ENCODE data around the gene USP9X. TPM values are rescaled to one million over a fixed set of nuclear protein-coding genes. Genes with fewer than 3 reads are reported as not detected.
"Not testable (repeated sequence)": the region's sequence is repeated elsewhere in the genome, so short reads cannot be mapped to it uniquely, and the experiment has no call there.

USP9X gene
- polyA plus RNA-seq, 1 of the 3 experiments (the other 2 are of a cell fraction) = 13.2 TPM

- TF ChIP-seq NRF1 (IDR thresholded peaks at IDR 0.05; ENCODE audit: low read depth, low read length) = no peak
Measured at GRCh38 chrX:41233988-41234387, 148.7 kb downstream of the USP9X start (continued).

GRCh38 chrX:41234471-41234870, 149.2 kb downstream of the USP9X start:
- Histone ChIP-seq H3K36me3 (replicated peaks in 1 of 2; ENCODE audit: control insufficient read depth in 1 of 2, insufficient read depth in 2 of 2, low read length in 1 of 2) (peaks cover 41 to 47% of the 10 kb centered on the region in 2 experiments), H3F3A (replicated peaks; ENCODE audit: insufficient read depth) (peaks cover 29% of the 10 kb centered on the region)
- DNase-seq; H3K4me1 ChIP-seq (ENCODE audit: control insufficient read depth in 1 of 2, insufficient read depth in 2 of 2, low read depth in 1 of 2, low read length in 1 of 2); H3K27ac ChIP-seq (ENCODE audit: low read depth in 2 of 2, low read length in 1 of 2); H3K9me2 ChIP-seq; POLR2A ChIA-PET; H3K79me2 ChIP-seq (ENCODE audit: insufficient read depth); H2AFZ ChIP-seq (ENCODE audit: low read depth); H3K4me3 ChIP-seq (ENCODE audit: low read depth in 2 of 2, low read length in 1 of 2); H3K4me2 ChIP-seq; H4K20me1 ChIP-seq (ENCODE audit: insufficient read depth); H3K9ac ChIP-seq; H3K9me3 ChIP-seq; H3K27me3 ChIP-seq (ENCODE audit: insufficient read depth): not testable (repeated sequence)
- WGBS (ENCODE audit: low lambda C conversion rate) = 94% methylated on average over 13 of the region's 13 CpGs
- CTCF ChIA-PET = interaction anchor here (1.0 to 1.1 kb wide), 2 partner anchors 19 to 54 kb away, joined by 3 read pairs; no protein-coding TSS in a partner anchor

- no peak for DNase-seq
- Histone ChIP-seq H3K79me2 (ENCODE audit: insufficient read depth) (no peaks in the 10 kb centered on the region), H2AFZ (ENCODE audit: low read depth) (no peak overlapping the region), H3K27me3 (ENCODE audit: insufficient read depth) (no peaks in the 10 kb centered on the region), H3K4me2 (no peak overlapping the region), H3K9me2 (no peaks in the 10 kb centered on the region), H3F3A (replicated peaks; ENCODE audit: insufficient read depth) (peaks cover 29% of the 10 kb centered on the region), H3K9ac (no peak overlapping the region), H3K4me3 (ENCODE audit: low read depth in 2 of 2, low read length in 1 of 2) (no peak overlapping the region), H3K36me3 (replicated peaks in 1 of 2; ENCODE audit: control insufficient read depth in 1 of 2, insufficient read depth in 2 of 2, low read length in 1 of 2) (peaks cover 39 to 42% of the 10 kb centered on the region in 2 experiments), H3K9me3 (no peaks in the 10 kb centered on the region), H3K27ac (ENCODE audit: low read depth in 2 of 2, low read length in 1 of 2) (no peak overlapping the region), H3K4me1 (ENCODE audit: control insufficient read depth in 1 of 2, insufficient read depth in 2 of 2, low read depth in 1 of 2, low read length in 1 of 2) (peaks cover 0 to 5% of the 10 kb centered on the region in 2 experiments; a peak in 1 of 4 replicates), H4K20me1 (ENCODE audit: insufficient read depth) (no peaks in the 10 kb centered on the region)
- WGBS (ENCODE audit: low lambda C conversion rate) = 60% methylated on average over 2 of the region's 2 CpGs
- TF ChIP-seq TAF1 (IDR thresholded peaks at IDR 0.05; ENCODE audit: borderline replicate concordance, low read depth, low read length) (no peak), EZH2phosphoT487 (IDR thresholded peaks at IDR 0.05; ENCODE audit: borderline replicate concordance, low read depth) (no peak), YY1 (IDR thresholded peaks at IDR 0.05; ENCODE audit: low read depth) (no peak), JUND (IDR thresholded peaks at IDR 0.05) (no peak), PBX3 (IDR thresholded peaks at IDR 0.05) (no peak), CTCF (IDR thresholded peaks at IDR 0.05) (no peak), FOXJ3 (CRISPR knock-in tag; IDR thresholded peaks at IDR 0.05) (no peak), CHD2 (IDR thresholded peaks at IDR 0.05; ENCODE audit: low read length, partially characterized antibody) (no peak), MAX (IDR thresholded peaks at IDR 0.05; ENCODE audit: low read depth) (no peak), RCOR1 (IDR thresholded peaks at IDR 0.05; ENCODE audit: low read length) (no peak), POLR2AphosphoS5 (IDR thresholded peaks at IDR 0.05; ENCODE audit: low read depth, low read length) (no peak), MEF2A (IDR thresholded peaks at IDR 0.05; ENCODE audit: borderline replicate concordance, low read depth) (no peak), RXRA (IDR thresholded peaks at IDR 0.05; ENCODE audit: borderline replicate concordance, low read depth) (no peak), RAD21 (IDR thresholded peaks at IDR 0.05; ENCODE audit: low read length) (no peak), NRF1 (IDR thresholded peaks at IDR 0.05; ENCODE audit: low read depth, low read length) (no peak), SMC3 (IDR thresholded peaks at IDR 0.05; ENCODE audit: low read depth, low read length) (no peak)
- ChIA-PET POLR2A (no interaction called here), CTCF (interaction anchor here (1.0 to 1.1 kb wide), 2 partner anchors 18 to 54 kb away, joined by 3 read pairs; no protein-coding TSS in a partner anchor)
Measured at GRCh38 chrX:41234962-41235361, 149.7 kb downstream of the USP9X start.

Measured in SK-N-SH (cell line).